NCI-H1105 treated with DMSO at 0.1 percent for 48 hours (cell line): Measurements from ENCODE around the gene PAFAH2.
A peak's percentile ranks its signal among the peaks of the same experiment; 100 is the strongest.

Experiments
- DNase-seq: peaks from one replicate; lab custom pipeline; 2025; lab: John Stamatoyannopoulos, UW

PAFAH2 gene

GRCh38 chr1:26031196-26031595 lies 33.3 kb upstream of the PAFAH2 start:
- DNase-seq: no peak

DNA sequence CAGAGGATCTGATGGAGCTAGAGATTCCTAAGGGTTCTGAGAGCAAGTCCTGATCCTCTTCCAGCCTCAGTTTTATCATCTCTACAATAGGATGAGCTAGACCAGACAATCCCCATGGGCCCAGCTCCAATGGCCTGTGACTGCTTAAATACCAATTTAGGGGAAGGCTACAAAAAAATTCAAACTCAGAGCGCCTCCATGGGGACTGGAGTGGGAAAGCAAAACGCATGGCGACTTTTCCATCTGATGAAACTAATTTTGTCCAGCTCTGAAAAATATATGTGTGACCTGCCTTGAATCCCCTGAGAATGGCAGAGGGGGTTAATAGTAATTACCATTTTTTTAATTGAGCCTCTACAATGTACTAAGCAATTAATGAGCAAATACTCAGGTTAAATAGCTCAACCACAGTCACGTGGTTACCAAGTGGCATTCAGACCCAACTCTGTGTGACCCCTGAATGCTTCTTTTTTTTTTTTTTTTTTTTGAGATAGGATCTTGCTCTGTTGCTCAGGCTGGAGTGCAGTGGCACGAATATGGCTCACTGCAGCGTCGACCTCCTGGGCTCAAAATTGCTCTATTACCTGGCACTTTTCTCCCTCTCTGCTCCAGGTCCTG lies 32.1 kb upstream of the PAFAH2 start:
- no peak for DNase-seq

DNA sequence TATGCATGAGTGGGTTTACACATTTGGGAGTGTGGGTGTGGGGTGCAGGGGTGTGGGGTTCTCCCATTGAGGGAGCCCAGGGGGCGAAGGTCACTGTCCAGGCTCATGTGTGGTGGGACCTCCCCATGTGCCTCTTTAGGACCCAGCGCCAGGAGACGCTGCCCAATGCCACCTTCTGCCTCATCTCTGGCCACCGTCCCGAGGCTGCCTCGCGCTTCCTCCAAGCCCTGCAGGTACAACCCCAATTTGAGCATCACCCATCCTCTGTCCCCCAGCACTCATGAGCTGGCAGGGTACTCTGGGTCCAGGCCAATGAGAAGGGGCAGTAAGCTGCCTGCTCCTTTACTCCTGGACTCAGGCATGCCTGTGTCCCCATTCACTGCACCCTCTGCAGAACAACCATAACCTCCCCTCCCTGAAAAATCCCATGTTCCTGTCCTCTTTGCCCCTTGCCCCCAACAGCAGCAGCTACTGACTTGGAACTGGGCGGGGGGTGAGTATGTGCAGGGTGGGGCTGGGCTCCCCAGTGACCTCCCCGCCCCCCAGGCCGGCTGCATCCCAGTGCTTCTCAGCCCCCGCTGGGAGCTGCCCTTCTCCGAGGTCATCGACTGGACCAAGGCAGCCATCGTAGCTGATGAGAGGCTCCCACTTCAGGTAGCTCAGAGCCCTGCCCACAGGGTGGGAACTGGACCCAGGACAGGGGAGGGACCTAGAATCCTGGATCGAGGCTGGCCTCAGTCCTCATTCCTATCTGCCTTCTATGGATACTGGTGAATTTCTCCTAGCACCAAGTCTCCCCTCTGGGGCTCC lies 31.4 kb upstream of the PAFAH2 start:
- DNase-seq: no peak

GRCh38 chr1:26028490-26028980 lies 30.7 kb upstream of the PAFAH2 start:
- no peak for DNase-seq

- peak; percentile 27 for DNase-seq
Measured at GRCh38 chr1:26027716-26028489, 30.0 kb upstream of the PAFAH2 start.

GRCh38 chr1:26025517-26025916 lies 27.7 kb upstream of the PAFAH2 start:
- DNase-seq: no peak

- DNase-seq: no peak
Measured at GRCh38 chr1:26025060-26025459, 27.2 kb upstream of the PAFAH2 start.

DNA sequence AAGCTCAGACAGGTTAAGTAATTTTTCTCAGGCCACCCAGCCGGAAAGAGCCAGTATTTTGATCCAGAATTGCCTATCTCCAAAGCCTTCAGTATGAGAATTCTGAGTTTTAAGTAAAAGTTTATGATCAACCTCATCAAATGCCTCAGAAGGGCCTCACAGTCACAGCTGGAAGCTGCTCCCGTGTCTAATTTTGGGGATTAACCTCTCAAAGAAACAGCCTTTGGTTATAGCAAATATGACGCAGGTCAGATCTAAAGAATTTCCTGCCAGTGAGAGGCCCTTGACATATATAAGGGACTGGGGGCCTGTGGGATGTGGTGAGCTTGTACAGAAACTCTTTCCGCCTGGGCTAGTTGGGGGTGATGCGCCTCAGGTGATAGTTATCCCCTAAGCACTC lies 26.0 kb upstream of the PAFAH2 start:
- no peak for DNase-seq

- no peak for DNase-seq
Measured at GRCh38 chr1:26023009-26023408, 25.1 kb upstream of the PAFAH2 start.

DNA sequence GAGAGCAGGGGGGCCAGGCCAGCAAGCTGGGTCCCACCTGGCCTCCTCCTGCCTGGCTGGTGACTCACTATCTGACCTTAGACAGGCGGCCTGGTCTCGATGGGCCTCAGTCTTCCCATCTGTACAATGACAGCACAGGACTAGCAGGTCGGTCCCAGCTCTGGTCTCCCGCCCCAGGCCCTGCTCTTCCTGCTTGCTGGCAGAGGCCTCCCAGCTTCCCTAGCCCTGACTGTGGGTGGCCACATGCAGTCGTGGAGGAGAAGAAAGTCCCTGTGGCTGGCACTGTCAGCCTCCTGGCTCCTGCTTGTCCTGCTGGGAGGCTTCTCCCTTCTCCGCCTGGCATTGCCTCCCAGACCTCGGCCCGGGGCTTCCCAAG lies 24.5 kb upstream of the PAFAH2 start:
- no peak for DNase-seq

- no peak for DNase-seq
Measured at GRCh38 chr1:26021647-26022403, 24.0 kb upstream of the PAFAH2 start, which contains the start of gene EXTL1. Gene EXTL1, plus strand, starts transcription at chr1:26021775. Its CDS starts 872 bp downstream, at chr1:26022647.

- DNase-seq: no peak
Measured at GRCh38 chr1:26020941-26021646, 23.2 kb upstream of the PAFAH2 start.

DNA sequence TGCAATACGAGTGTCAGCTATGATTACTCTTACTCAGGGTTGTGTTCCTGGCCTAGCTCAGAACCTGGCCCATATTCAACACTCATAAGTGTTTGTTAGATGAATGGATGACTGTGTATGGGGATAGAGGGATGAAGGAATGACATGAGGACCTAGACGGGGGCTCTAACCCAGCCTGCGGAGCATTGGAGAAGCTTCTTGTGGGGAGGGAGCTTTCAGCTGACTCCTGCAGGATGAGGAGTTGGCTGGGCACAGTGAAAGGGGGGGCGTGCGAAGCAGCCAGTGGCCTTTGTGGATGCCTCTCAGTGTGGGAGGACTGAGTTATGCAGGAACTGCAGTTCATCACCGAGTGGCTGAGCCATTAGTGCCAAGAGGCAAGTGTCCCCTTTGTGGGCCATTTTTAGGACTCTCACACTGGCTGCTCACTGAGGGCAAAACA lies 22.5 kb upstream of the PAFAH2 start:
- DNase-seq: no peak

- DNase-seq: no peak
Measured at GRCh38 chr1:26019641-26020315, 21.9 kb upstream of the PAFAH2 start.

DNA sequence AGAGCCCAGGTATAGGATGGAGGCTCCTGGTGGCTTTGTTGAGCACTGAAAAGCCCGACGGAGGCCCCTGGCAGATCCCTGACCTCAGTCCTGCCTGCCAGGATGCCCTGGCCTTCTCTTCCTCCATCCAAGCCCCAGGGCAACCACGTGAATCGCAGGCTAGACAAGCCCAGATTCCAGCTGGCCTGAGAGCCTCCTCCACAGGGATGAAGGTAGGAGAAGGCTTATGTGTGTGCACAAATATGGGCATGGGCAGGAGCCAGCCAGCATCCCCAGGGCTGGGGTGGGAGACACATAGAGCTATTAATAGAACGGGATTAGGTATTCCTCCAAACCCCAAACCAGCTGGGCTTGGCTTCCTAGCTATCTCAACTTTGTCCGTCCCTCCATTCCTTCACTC lies 19.7 kb upstream of the PAFAH2 start:
- DNase-seq: no peak

GRCh38 chr1:26016953-26017545 lies 19.2 kb upstream of the PAFAH2 start:
- no peak for DNase-seq

GRCh38 chr1:26016258-26016952 lies 18.5 kb upstream of the PAFAH2 start:
- DNase-seq: no peak

DNA sequence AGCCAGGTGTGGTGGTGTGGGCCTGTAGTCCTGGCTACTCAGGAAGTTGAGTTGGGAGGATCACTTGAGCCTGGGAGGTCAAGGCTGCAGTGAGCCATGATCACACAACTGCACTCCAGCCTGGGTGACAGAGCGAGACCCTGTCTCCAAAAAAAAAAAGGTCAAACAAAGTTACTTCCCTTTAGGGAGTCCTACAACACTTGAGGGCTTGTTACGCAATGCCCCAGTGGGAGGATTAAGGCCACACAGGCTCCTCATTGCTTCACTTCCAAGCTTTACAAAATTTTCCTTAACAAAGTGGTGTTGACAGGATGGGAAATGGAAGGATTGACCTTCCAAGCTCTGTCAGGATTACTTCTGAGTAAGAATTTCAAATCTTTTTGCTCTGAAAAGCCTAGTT lies 17.5 kb upstream of the PAFAH2 start:
- no peak for DNase-seq

DNA sequence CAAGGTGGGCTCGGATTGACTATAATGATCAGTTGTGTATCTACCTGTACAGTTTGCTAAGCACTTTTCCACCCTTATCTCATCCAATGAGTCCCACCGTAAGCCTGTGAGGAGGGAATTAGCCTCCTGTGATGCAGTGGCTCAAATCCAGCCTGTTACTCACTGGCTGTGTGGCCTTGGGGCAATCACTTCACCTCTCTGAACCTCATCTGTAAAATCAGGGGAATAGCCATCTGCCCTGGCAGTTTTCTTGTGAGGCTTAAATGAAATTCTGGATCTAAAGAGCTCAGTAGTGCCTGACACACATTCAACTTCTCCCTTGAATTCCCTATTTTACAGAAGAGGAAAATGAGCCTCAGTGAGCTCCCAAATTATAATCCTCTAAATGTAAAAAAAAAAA lies 16.3 kb upstream of the PAFAH2 start:
- DNase-seq: no peak

- peak; percentile 51 for DNase-seq
Measured at GRCh38 chr1:26012864-26013263, 15.0 kb upstream of the PAFAH2 start.
